GM23338 (cell line): ENCODE data around the gene A1BG. TPM values are rescaled to one million over a fixed set of nuclear protein-coding genes. Genes with fewer than 3 reads are reported as not detected.

ENCODE experiments used
- ATAC-seq: fragments of 200-7000 bp; cut with Tn5 transposase; 3 replicates; pipeline ENCODE4 v1.9.1; 2020
- DNase-seq: peaks from one replicate; pipeline ENCODE4 v3.0.0-alpha.2; 2015; ENCODE audit warnings: low spot score
- H2AFZ ChIP-seq: fragments of 200-600 bp; sonication (generic); 2 replicates; pipeline ENCODE4 v1.8.0; 2016; ENCODE audit warnings: antibody characterized with exemption, mild to moderate bottlenecking, moderate library complexity
- H3F3A ChIP-seq: fragments of 200-600 bp; sonication (generic); replicated peaks from 2 replicates; pipeline ENCODE4 v1.8.0; 2017; ENCODE audit warnings: antibody characterized with exemption, mixed run types, low read depth
- H3K27ac ChIP-seq: fragments of 200-600 bp; sonication (generic); 2 replicates; pipeline ENCODE4 v1.6.1; 2016; ENCODE audit warnings: low read depth
- H3K27me3 ChIP-seq: fragments of 200-600 bp; sonication (generic); 2 replicates; pipeline ENCODE4 v1.8.0; 2016; ENCODE audit warnings: mild to moderate bottlenecking, mixed run types, moderate library complexity; ENCODE audit not compliant: insufficient read depth
- H3K36me3 ChIP-seq: fragments of 200-600 bp; sonication (generic); 2 replicates; pipeline ENCODE4 v1.8.0; 2016; ENCODE audit warnings: mild to moderate bottlenecking; ENCODE audit not compliant: insufficient read depth
- H3K4me1 ChIP-seq: fragments of 200-600 bp; sonication (generic); 2 replicates; pipeline ENCODE4 v1.8.0; 2016; ENCODE audit warnings: mild to moderate bottlenecking, moderate library complexity; ENCODE audit not compliant: insufficient read depth
- H3K4me2 ChIP-seq: fragments of 200-600 bp; sonication (generic); 2 replicates; pipeline ENCODE4 v1.7.1; 2017; ENCODE audit warnings: mixed run types
- H3K4me3 ChIP-seq: fragments of 200-600 bp; sonication (generic); 2 replicates; pipeline ENCODE4 v1.6.1; 2016; ENCODE audit warnings: mixed run types
- H3K79me2 ChIP-seq: fragments of 200-600 bp; sonication (generic); replicated peaks from 2 replicates; pipeline ENCODE4 v1.8.0; 2017; ENCODE audit warnings: mild to moderate bottlenecking; ENCODE audit not compliant: insufficient read depth
- H3K9me2 ChIP-seq: fragments of 200-600 bp; sonication (generic); 2 replicates; pipeline ENCODE4 v1.8.0; 2017; ENCODE audit not compliant: insufficient read depth
- H4K20me1 ChIP-seq: fragments of 200-600 bp; sonication (generic); replicated peaks from 2 replicates; pipeline ENCODE4 v1.8.0; 2017; ENCODE audit warnings: mild to moderate bottlenecking; ENCODE audit not compliant: insufficient read depth
- H3K27ac Mint-ChIP-seq: 2 replicates; pipeline ENCODE4 v1.8.0; 2020; ENCODE audit warnings: inconsistent platforms, mild to moderate bottlenecking, moderate library complexity, mixed read lengths
- H3K27me3 Mint-ChIP-seq: 3 replicates; pipeline ENCODE4 v1.8.0; 2022; ENCODE audit warnings: low read depth, mild to moderate bottlenecking, moderate library complexity, mixed read lengths, inconsistent platforms; ENCODE audit not compliant: insufficient read depth, poor library complexity
- H3K36me3 Mint-ChIP-seq: 3 replicates; pipeline ENCODE4 v1.8.0; 2021; ENCODE audit warnings: low read depth, mild to moderate bottlenecking, inconsistent platforms, moderate library complexity, mixed read lengths
- H3K4me1 Mint-ChIP-seq: 3 replicates; pipeline ENCODE4 v1.8.0; 2020; ENCODE audit warnings: mild to moderate bottlenecking, inconsistent platforms, mixed read lengths
- H3K4me3 Mint-ChIP-seq: 3 replicates; pipeline ENCODE4 v1.8.0; 2021; ENCODE audit warnings: moderate library complexity, mild to moderate bottlenecking, inconsistent platforms, mixed read lengths
- H3K9me3 Mint-ChIP-seq: 3 replicates; pipeline ENCODE4 v1.8.0; 2020; ENCODE audit warnings: moderate library complexity, mild to moderate bottlenecking, inconsistent platforms, mixed read lengths
- EZH2 ChIP-seq: fragments of 200-600 bp; sonication (generic); IDR thresholded peaks from one replicate; pipeline ENCODE4 v1.8.0; 2017; ENCODE audit warnings: antibody characterized with exemption, mild to moderate bottlenecking, low read depth; ENCODE audit not compliant: unreplicated experiment
- EZH2phosphoT487 ChIP-seq: fragments of 200-600 bp; sonication (generic); IDR thresholded peaks from one replicate; pipeline ENCODE4 v1.8.1; 2018; ENCODE audit warnings: antibody characterized with exemption; ENCODE audit not compliant: unreplicated experiment
- NANOG ChIP-seq: IDR thresholded peaks from 2 replicates; pipeline ENCODE4 v1.6.1; 2016; ENCODE audit warnings: antibody characterized with exemption, borderline replicate concordance
- ZNF114 ChIP-seq: fragments of 250-450 bp; sonication (Bioruptor Pico); IDR thresholded peaks from 2 replicates; pipeline ENCODE4 v1.5.0; 2020; ENCODE audit warnings: mild to moderate bottlenecking, moderate library complexity
- polyA plus RNA-seq: library from polyadenylated mRNA; unstranded; fragments of >200 nt; fragmentation: Nextera tagmentation; extraction: Ambion mirVana; gene quantifications from 2 replicates; pipeline ENCODE4 v1.2.1, GENCODE V29; 2016
- total RNA-seq: library from RNA; depleted of rRNA; stranded (reverse); fragments of >200 nt; shearing (Covaris generic); gene quantifications from 2 replicates; pipeline ENCODE4 v1.2.3, GENCODE V29; 2014
- TF ChIP-seq, protein P1 (sequence below): IDR thresholded peaks from one replicate; pipeline ENCODE4 v1.6.1; 2018; ENCODE audit warnings: antibody characterized with exemption; ENCODE audit not compliant: unreplicated experiment
- TF ChIP-seq, protein P2 (sequence below): fragments of 250-450 bp; sonication (Bioruptor Pico); IDR thresholded peaks from 2 replicates; pipeline ENCODE4 v1.5.0; 2020; ENCODE audit warnings: mild to moderate bottlenecking, moderate library complexity

The A1BG gene
- total and polyA plus RNA-seq, 2 experiments from 2014 or later = 17.7 to 43.5 TPM

DNA sequence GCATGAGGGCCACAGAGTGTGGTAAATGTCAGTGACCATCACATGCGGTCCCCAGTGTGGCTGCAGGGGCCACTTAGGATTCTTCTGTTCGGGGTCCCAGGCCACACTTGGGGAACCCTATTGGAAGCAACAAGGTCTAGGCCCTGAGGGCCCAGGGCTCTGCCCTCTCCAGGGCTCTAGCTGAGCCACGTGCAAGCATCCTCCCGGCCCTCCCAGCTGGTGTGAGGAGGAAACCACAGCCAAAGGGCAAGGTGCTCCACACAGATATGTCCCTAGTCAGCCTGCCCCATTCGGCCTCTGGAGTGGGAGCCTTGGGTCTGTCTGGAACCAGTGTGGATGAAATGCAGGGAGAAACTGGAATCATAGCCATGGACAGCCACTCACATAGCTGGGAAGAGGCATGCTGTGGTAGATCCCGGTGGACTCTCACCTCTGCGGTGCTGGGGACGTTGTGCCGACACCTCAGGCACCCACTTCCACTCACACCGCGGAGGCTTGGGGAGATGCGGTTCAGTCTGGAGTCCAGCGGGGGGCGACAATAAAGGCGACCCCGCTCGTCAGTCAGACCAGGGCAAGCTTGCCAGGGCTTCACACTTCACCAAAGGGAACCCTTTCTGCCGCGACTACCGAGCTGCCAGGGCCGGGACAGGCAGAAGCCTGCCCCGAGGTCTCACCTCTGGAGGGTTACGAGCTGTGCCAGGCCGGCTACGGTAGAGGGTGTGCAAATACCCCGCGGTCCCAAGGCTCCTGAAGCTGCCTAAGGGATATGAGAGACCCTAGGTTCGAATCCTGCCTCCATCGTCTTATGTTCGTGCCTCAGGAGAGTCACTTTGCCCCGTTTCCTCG lies 13.5 kb upstream of the A1BG start (continued):
- TF ChIP-seq, protein P1, sequence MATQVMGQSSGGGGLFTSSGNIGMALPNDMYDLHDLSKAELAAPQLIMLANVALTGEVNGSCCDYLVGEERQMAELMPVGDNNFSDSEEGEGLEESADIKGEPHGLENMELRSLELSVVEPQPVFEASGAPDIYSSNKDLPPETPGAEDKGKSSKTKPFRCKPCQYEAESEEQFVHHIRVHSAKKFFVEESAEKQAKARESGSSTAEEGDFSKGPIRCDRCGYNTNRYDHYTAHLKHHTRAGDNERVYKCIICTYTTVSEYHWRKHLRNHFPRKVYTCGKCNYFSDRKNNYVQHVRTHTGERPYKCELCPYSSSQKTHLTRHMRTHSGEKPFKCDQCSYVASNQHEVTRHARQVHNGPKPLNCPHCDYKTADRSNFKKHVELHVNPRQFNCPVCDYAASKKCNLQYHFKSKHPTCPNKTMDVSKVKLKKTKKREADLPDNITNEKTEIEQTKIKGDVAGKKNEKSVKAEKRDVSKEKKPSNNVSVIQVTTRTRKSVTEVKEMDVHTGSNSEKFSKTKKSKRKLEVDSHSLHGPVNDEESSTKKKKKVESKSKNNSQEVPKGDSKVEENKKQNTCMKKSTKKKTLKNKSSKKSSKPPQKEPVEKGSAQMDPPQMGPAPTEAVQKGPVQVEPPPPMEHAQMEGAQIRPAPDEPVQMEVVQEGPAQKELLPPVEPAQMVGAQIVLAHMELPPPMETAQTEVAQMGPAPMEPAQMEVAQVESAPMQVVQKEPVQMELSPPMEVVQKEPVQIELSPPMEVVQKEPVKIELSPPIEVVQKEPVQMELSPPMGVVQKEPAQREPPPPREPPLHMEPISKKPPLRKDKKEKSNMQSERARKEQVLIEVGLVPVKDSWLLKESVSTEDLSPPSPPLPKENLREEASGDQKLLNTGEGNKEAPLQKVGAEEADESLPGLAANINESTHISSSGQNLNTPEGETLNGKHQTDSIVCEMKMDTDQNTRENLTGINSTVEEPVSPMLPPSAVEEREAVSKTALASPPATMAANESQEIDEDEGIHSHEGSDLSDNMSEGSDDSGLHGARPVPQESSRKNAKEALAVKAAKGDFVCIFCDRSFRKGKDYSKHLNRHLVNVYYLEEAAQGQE = no peak

DNA sequence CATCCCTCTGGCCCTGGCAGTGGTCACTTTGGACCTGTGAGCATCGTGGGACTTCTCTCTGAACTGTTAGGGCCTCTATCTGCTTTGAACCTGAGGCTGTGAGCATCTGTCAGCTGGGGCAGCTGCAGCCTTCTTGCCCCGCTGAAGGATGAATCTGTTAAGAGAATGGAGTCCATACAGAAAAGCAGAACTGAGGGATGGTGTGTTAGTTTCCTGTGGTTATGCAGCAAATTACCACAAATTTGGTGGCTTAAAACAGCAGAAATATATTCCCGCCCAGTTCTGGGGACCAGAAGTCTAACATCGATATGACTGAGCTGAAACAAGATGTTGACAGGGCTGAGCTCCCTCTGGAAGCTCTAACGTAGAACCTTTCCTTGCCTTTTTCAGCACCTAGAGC lies 10.9 kb upstream of the A1BG start:
- no peak for DNase-seq
- no peak for TF ChIP-seq EZH2
- peaks cover 4% of the 10 kb centered on the region; the same call in 1 of the 2 replicates for H3F3A ChIP-seq
- H3K79me2 ChIP-seq = no peaks in the 10 kb centered on the region
- H3K36me3 Mint-ChIP-seq = peaks cover 3% of the 10 kb centered on the region; the same call in 1 of the 3 replicates
- no peak overlapping the region for H2AFZ ChIP-seq
- H3K36me3 ChIP-seq = no peaks in the 10 kb centered on the region
- peaks cover 6% of the 10 kb centered on the region for H3K27me3 Mint-ChIP-seq
- no peak overlapping the region for H3K27ac Mint-ChIP-seq
- no peak for ATAC-seq
- H3K4me2 ChIP-seq = no peak overlapping the region
- H3K4me1 Mint-ChIP-seq = no peaks in the 10 kb centered on the region; the same call in 2 of the 3 replicates
- H3K27me3 ChIP-seq = no peaks in the 10 kb centered on the region
- no peak overlapping the region for H3K27ac ChIP-seq
- no peak overlapping the region for H3K4me3 Mint-ChIP-seq
- H3K4me1 ChIP-seq = no peaks in the 10 kb centered on the region
- no peaks in the 10 kb centered on the region for H3K9me2 ChIP-seq
- H4K20me1 ChIP-seq = no peaks in the 10 kb centered on the region
- no peak overlapping the region for H3K4me3 ChIP-seq
- H3K9me3 Mint-ChIP-seq = peaks cover 3% of the 10 kb centered on the region; the same call in 1 of the 3 replicates

DNA sequence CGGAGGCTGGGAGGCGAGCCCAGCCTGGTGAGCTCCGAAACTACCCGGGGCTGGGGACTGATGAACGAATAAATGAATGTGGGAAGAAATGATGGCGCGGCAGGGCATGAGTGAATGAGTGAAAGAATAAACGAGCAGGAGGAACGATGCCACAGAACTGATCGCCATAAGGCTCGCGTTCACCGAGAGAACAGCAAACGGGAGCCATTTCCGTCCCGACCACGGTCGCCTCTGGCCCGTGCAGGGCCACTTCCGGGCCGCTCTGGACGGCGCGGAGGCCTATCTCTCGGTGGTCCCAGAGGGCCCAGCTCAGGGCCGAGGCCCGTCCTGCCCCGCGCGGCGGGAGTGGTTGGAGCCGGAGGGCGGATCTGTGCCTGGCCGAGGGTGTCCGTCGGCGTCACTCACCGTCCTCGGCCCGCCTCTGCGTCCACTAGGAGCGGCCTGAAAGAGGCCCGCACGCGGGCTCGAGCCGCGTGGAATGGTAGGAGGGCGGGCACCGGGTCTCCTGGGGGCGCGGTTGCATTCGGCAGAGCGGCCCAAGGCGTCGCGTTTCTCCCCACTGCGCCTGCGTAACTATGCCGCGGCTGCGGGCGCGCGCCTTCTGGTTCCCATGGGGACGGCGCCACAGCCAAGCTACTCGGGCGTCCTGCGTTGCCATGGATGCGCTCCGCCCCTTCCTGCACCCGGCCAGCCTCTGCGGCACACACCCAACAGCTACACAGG lies 9.1 kb upstream of the A1BG start, which contains the start of gene ZNF497:
Gene ZNF497, minus strand, starts transcription at position 480 of the 723 bp plus-strand sequence. CDS start 5,116 bp downstream, outside the sequence.
- H3K27ac ChIP-seq = peak within 1 kb of the TSS; percentile 84
- peak within 1 kb of the TSS; percentile 97 for H2AFZ ChIP-seq
- peaks cover 3% of the 10 kb centered on the region; the same call in 1 of the 2 replicates for H3F3A ChIP-seq
- no peaks in the 10 kb centered on the region; the same call in 2 of the 3 replicates for H3K4me1 Mint-ChIP-seq
- H4K20me1 ChIP-seq = no peaks in the 10 kb centered on the region; the same call in 1 of the 2 replicates
- H3K27me3 Mint-ChIP-seq = peaks cover 6% of the 10 kb centered on the region
- peak; percentile 97 for DNase-seq
- peaks cover 3% of the 10 kb centered on the region; the same call in 1 of the 3 replicates for H3K9me3 Mint-ChIP-seq
- no peaks in the 10 kb centered on the region for H3K79me2 ChIP-seq
- no peaks in the 10 kb centered on the region; the same call in 1 of the 2 replicates for H3K4me1 ChIP-seq
- H3K4me3 Mint-ChIP-seq = peak within 1 kb of the TSS; percentile 96
- peaks cover 3% of the 10 kb centered on the region; the same call in 1 of the 3 replicates for H3K36me3 Mint-ChIP-seq
- peak within 1 kb of the TSS; percentile 87 for H3K4me2 ChIP-seq
- peak within 1 kb of the TSS; percentile 99 for H3K27ac Mint-ChIP-seq
- no peaks in the 10 kb centered on the region for H3K9me2 ChIP-seq
- H3K36me3 ChIP-seq = no peaks in the 10 kb centered on the region
- ATAC-seq = peak; percentile 95
- H3K4me3 ChIP-seq = peak within 1 kb of the TSS; percentile 85
- H3K27me3 ChIP-seq = peaks cover 2% of the 10 kb centered on the region; the same call in 1 of the 2 replicates
- TF ChIP-seq, protein P2, sequence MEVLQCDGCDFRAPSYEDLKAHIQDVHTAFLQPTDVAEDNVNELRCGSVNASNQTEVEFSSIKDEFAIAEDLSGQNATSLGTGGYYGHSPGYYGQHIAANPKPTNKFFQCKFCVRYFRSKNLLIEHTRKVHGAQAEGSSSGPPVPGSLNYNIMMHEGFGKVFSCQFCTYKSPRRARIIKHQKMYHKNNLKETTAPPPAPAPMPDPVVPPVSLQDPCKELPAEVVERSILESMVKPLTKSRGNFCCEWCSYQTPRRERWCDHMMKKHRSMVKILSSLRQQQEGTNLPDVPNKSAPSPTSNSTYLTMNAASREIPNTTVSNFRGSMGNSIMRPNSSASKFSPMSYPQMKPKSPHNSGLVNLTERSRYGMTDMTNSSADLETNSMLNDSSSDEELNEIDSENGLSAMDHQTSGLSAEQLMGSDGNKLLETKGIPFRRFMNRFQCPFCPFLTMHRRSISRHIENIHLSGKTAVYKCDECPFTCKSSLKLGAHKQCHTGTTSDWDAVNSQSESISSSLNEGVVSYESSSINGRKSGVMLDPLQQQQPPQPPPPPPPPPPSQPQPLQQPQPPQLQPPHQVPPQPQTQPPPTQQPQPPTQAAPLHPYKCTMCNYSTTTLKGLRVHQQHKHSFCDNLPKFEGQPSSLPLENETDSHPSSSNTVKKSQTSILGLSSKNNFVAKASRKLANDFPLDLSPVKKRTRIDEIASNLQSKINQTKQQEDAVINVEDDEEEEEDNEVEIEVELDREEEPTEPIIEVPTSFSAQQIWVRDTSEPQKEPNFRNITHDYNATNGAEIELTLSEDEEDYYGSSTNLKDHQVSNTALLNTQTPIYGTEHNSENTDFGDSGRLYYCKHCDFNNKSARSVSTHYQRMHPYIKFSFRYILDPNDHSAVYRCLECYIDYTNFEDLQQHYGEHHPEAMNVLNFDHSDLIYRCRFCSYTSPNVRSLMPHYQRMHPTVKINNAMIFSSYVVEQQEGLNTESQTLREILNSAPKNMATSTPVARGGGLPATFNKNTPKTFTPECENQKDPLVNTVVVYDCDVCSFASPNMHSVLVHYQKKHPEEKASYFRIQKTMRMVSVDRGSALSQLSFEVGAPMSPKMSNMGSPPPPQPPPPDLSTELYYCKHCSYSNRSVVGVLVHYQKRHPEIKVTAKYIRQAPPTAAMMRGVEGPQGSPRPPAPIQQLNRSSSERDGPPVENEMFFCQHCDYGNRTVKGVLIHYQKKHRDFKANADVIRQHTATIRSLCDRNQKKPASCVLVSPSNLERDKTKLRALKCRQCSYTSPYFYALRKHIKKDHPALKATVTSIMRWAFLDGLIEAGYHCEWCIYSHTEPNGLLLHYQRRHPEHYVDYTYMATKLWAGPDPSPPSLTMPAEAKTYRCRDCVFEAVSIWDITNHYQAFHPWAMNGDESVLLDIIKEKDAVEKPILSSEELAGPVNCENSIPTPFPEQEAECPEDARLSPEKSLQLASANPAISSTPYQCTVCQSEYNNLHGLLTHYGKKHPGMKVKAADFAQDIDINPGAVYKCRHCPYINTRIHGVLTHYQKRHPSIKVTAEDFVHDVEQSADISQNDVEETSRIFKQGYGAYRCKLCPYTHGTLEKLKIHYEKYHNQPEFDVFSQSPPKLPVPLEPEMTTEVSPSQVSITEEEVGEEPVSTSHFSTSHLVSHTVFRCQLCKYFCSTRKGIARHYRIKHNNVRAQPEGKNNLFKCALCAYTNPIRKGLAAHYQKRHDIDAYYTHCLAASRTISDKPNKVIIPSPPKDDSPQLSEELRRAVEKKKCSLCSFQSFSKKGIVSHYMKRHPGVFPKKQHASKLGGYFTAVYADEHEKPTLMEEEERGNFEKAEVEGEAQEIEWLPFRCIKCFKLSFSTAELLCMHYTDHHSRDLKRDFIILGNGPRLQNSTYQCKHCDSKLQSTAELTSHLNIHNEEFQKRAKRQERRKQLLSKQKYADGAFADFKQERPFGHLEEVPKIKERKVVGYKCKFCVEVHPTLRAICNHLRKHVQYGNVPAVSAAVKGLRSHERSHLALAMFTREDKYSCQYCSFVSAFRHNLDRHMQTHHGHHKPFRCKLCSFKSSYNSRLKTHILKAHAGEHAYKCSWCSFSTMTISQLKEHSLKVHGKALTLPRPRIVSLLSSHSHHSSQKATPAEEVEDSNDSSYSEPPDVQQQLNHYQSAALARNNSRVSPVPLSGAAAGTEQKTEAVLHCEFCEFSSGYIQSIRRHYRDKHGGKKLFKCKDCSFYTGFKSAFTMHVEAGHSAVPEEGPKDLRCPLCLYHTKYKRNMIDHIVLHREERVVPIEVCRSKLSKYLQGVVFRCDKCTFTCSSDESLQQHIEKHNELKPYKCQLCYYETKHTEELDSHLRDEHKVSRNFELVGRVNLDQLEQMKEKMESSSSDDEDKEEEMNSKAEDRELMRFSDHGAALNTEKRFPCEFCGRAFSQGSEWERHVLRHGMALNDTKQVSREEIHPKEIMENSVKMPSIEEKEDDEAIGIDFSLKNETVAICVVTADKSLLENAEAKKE (CRISPR knock-in tag) = no peak
- TF ChIP-seq EZH2phosphoT487 (no peak), NANOG (no peak), EZH2 (no peak), ZNF114 (no peak)
